ENCODE measurements around the gene GOT1. TPM values are rescaled to one million over a fixed set of nuclear protein-coding genes. Genes with fewer than 3 reads are reported as not detected.

Gene GOT1
- total RNA-seq, 2 donors from 2014 or later, result 12.3 to 14.3 TPM

DNA sequence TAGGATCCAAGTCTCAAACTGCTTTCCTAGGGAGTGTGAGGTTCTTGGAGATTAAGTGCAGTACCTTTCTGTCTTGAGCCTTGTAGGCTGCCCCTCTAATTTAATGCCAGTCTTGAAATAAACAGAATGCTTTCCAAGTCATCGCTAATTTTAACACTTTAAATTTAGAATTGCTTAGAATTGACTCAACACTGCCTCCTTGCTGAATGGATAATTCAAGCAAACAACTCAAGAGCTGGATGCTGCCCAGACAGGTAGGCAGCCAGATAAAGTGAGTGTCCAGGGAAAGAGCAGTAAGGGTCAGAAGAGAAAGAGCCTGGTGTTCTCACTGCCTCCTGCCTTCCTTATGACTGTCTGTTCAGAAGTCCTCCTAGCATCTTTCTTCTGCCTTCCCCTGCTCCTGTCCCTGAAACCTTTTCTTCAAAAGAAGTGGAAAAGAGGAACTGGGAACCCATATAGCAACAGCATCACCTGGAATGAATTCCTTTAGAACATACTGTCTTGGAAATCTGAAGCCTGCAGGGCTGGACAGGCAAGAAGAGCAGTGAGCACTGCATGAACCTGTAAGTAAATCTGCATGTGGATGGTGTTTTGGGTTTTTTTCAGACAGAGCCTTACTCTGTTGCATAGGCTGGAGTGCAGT lies 3.1 kb upstream of the GOT1 start:
- TF ChIP-seq, protein P1, sequence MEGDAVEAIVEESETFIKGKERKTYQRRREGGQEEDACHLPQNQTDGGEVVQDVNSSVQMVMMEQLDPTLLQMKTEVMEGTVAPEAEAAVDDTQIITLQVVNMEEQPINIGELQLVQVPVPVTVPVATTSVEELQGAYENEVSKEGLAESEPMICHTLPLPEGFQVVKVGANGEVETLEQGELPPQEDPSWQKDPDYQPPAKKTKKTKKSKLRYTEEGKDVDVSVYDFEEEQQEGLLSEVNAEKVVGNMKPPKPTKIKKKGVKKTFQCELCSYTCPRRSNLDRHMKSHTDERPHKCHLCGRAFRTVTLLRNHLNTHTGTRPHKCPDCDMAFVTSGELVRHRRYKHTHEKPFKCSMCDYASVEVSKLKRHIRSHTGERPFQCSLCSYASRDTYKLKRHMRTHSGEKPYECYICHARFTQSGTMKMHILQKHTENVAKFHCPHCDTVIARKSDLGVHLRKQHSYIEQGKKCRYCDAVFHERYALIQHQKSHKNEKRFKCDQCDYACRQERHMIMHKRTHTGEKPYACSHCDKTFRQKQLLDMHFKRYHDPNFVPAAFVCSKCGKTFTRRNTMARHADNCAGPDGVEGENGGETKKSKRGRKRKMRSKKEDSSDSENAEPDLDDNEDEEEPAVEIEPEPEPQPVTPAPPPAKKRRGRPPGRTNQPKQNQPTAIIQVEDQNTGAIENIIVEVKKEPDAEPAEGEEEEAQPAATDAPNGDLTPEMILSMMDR (IDR thresholded peaks at IDR 0.05), result no peak
- DNase-seq (ENCODE audit: low spot score) (no peak), ATAC-seq (ENCODE audit: insufficient number of reproducible peaks, low FRiP score, low read depth) (no peak)
- H3K4me3 ChIP-seq, result no peak overlapping the region
- H3K4me1 ChIP-seq (ENCODE audit: control insufficient read depth in 1 of 2, low read depth in 2 of 2), result peaks cover 7 to 22% of the 10 kb centered on the region in 2 donors
- no peaks in the 10 kb centered on the region for H3K27me3 ChIP-seq (replicated peaks; ENCODE audit: insufficient read depth)
- no peaks in the 10 kb centered on the region for H3K9me3 ChIP-seq
- H3K27ac ChIP-seq, result no peak overlapping the region
- no peaks in the 10 kb centered on the region for H3K36me3 ChIP-seq

DNA sequence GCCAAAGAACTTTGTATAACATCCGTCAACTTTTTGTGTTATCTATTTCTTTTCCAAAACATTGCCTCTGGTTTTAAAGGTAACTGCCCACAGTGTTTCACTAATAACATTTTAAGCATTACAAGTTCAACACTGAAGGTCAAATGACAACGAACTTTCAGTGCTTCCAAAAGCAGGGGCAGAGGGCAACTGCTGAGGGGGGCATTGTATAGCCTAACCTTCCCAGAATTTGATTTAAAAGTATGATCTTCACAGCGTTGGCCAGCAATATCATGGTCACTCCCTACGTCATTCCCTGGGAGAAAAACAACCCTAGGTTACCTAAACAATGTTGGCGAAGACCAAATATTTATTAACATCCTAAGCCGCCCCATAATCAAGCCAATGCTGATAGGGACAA lies 2.5 kb upstream of the GOT1 start:
- no peaks in the 10 kb centered on the region for H3K27me3 ChIP-seq (replicated peaks; ENCODE audit: insufficient read depth)
- DNase-seq (ENCODE audit: low spot score), result no peak
- TF ChIP-seq, protein P1 (IDR thresholded peaks at IDR 0.05), result no peak
- no peak overlapping the region for H3K4me3 ChIP-seq
- no peaks in the 10 kb centered on the region for H3K36me3 ChIP-seq
- no peak overlapping the region for H3K27ac ChIP-seq
- H3K4me1 ChIP-seq (ENCODE audit: control insufficient read depth in 1 of 2, low read depth in 2 of 2), result peaks cover 7 to 22% of the 10 kb centered on the region in 2 donors
- ATAC-seq (ENCODE audit: insufficient number of reproducible peaks, low FRiP score, low read depth), result no peak
- H3K9me3 ChIP-seq, result no peaks in the 10 kb centered on the region

DNA sequence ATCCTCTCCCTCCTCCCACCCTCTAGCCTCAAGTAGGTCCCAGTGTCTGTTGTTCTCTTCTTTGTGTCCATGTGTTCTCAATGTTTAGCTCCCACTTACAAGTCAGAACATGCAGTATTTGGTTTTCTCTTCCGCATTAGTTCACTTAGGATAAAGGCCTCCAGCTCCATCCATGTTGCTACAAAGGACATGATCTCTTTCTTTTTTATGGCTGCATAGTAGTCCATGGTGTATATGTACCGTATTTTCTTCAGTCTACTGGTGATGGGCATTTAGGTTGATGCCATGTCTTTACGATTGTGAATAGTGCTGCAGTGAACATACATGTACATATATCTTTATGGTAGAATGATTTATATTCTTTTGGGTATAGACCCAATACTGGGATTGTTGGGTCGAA lies 1.6 kb upstream of the GOT1 start:
- peaks cover 7 to 22% of the 10 kb centered on the region in 2 donors for H3K4me1 ChIP-seq (ENCODE audit: control insufficient read depth in 1 of 2, low read depth in 2 of 2)
- H3K27ac ChIP-seq, result no peak overlapping the region
- H3K9me3 ChIP-seq, result no peaks in the 10 kb centered on the region
- H3K36me3 ChIP-seq, result no peaks in the 10 kb centered on the region
- H3K4me3 ChIP-seq, result peak overlapping the region; percentile 77
- DNase-seq (ENCODE audit: low spot score) (no peak), ATAC-seq (ENCODE audit: insufficient number of reproducible peaks, low FRiP score, low read depth) (no peak)
- no peaks in the 10 kb centered on the region for H3K27me3 ChIP-seq (replicated peaks; ENCODE audit: insufficient read depth)
- TF ChIP-seq, protein P1 (IDR thresholded peaks at IDR 0.05), result no peak

DNA sequence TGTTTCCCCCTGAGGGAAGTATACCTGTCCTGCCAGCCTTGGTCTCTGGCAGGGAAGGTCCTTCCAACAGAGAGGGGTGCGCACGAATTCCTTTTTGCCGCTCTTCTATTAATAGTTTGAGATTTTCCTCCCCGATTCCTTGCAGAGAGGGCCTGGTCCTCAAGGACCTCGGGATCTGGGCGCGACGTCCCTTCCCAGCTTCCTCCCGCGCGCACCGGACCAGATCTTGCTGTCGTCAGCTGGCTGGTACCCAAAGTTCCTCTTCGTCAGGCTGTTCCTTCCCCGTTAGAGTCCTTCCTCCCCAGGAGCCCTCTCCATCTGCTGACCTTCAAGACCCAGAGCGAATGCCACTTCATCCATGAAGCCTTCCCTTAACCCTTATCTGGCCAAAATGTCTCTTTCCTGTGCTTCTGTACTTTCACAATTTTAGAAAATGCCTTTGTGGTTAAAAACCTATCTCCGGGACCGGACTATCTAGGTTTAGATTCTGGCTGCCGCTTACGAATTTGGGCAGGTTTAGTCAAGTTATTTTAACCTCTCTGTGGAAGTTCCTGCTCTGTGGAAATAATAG lies 851 bp upstream of the GOT1 start:
- ATAC-seq (ENCODE audit: insufficient number of reproducible peaks, low FRiP score, low read depth) (no peak), DNase-seq (ENCODE audit: low spot score) (no peak)
- no peaks in the 10 kb centered on the region for H3K36me3 ChIP-seq
- no peaks in the 10 kb centered on the region for H3K27me3 ChIP-seq (replicated peaks; ENCODE audit: insufficient read depth)
- peak overlapping the region; percentile 67 to 72 for H3K27ac ChIP-seq
- TF ChIP-seq, protein P1 (IDR thresholded peaks at IDR 0.05), result no peak
- H3K9me3 ChIP-seq, result no peaks in the 10 kb centered on the region
- H3K4me3 ChIP-seq, result peak overlapping the region; percentile 77
- H3K4me1 ChIP-seq (ENCODE audit: control insufficient read depth in 1 of 2, low read depth in 2 of 2), result peaks cover 7 to 22% of the 10 kb centered on the region in 2 donors

DNA sequence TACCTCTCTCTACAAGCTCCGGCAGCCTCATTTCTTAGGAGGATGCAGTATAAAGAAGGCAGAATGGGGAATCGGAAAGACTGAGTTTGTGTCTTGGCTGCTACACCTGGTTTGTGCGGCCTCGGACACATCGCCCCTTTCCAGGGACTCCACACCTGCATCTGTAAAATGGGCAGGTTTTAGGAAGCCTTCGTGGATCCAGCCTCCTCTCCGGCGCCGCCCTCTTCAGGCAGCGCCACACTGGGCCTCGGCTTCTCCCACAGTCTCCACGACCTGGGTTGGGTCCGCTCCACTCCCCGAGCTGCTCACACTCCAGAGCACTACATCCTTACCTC lies 341 bp downstream of the GOT1 start:
- ATAC-seq (ENCODE audit: insufficient number of reproducible peaks, low FRiP score, low read depth), result no peak
- peaks cover 7 to 22% of the 10 kb centered on the region in 2 donors for H3K4me1 ChIP-seq (ENCODE audit: control insufficient read depth in 1 of 2, low read depth in 2 of 2)

More for the DNA sequence above, 341 bp downstream of the GOT1 start:
- peak overlapping the region; percentile 47 to 80 for H3K27ac ChIP-seq
- no peaks in the 10 kb centered on the region for H3K27me3 ChIP-seq (replicated peaks; ENCODE audit: insufficient read depth)
- peak overlapping the region; percentile 77 for H3K4me3 ChIP-seq
- no peaks in the 10 kb centered on the region for H3K9me3 ChIP-seq
- H3K36me3 ChIP-seq, result no peaks in the 10 kb centered on the region
- TF ChIP-seq, protein P1 (IDR thresholded peaks at IDR 0.05), result no peak
- DNase-seq (ENCODE audit: low spot score), result no peak
